ENCODE data around the gene GPR171.

The GPR171 gene

DNA sequence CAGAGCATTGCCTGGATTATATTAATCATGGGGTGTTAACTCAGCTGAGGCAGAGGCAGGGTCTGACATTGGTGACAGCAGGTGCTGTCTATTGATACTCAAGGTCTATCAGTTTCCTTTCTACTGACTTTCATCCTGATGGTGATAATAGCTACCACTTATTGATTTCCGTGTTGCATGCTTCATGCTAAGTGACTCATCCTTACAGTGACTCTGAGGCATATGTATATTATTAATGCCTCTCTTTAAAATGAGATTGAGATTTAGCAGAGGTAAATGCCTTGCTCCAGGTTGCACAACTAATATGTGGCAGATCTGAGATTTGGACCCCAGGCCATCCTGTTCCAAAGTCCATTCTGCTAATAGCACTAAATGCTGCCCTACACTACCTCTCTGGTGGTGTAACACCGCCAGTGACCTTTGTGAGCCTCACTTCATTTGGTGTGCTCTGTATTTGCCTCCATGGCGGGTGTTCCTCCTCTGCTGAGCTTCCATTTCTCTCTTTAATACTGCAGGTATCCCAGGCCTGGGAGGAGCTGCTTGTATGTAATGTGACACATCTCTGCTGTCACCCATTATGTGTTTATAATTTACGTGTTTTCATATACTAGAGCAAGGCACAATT lies 50.4 kb downstream of the GPR171 start:
- H3K36me3 ChIP-seq (ENCODE audit: control insufficient read depth, insufficient read depth, low read length), result no peaks in the 10 kb centered on the region
- H3K9me3 ChIP-seq (ENCODE audit: control insufficient read depth, insufficient read depth, low read depth, low read length), result no peaks in the 10 kb centered on the region
- no peaks in the 10 kb centered on the region for H3K27me3 ChIP-seq (ENCODE audit: control insufficient read depth, insufficient read depth, low read length)
- H3K9ac ChIP-seq (ENCODE audit: low read length), result no peak overlapping the region
- H3K27ac ChIP-seq (ENCODE audit: low read depth, low read length), result no peak overlapping the region
- H3K4me1 ChIP-seq (ENCODE audit: control insufficient read depth, insufficient read depth, low read length), result peaks cover 15% of the 10 kb centered on the region
- H3K4me3 ChIP-seq (ENCODE audit: low read depth, low read length), result no peak overlapping the region
